ACC112 (cell line): Measurements from ENCODE around the gene PRSS57.
"Not testable (repeated sequence)": the region's sequence is repeated elsewhere in the genome, so short reads cannot be mapped to it uniquely, and the experiment has no call there.

Source experiments
- H2AFZ ChIP-seq: fragments of 200-600 bp; sonication (generic); one replicate; pipeline ENCODE4 v1.6.0; 2017; ENCODE audit warnings: antibody characterized with exemption, low read length; ENCODE audit not compliant: unreplicated experiment
- H3K27ac ChIP-seq: fragments of 200-600 bp; sonication (generic); 2 replicates; pipeline ENCODE4 v1.5.1; 2014; ENCODE audit warnings: low read depth, mild to moderate bottlenecking, antibody characterized with exemption, low read length, moderate library complexity
- H3K27me3 ChIP-seq: fragments of 200-600 bp; sonication (generic); 2 replicates; pipeline ENCODE4 v1.6.1; 2014; ENCODE audit warnings: mild to moderate bottlenecking, antibody characterized with exemption, low read length, moderate library complexity, mixed read lengths; ENCODE audit not compliant: insufficient read depth
- H3K36me3 ChIP-seq: fragments of 200-600 bp; sonication (generic); 2 replicates; pipeline ENCODE4 v1.6.1; 2016; ENCODE audit warnings: mild to moderate bottlenecking, antibody characterized with exemption, low read length, moderate library complexity, mixed read lengths; ENCODE audit not compliant: insufficient read depth
- H3K4me1 ChIP-seq: fragments of 200-600 bp; sonication (generic); one replicate; pipeline ENCODE4 v1.6.1; 2016; ENCODE audit warnings: low read length, mixed read lengths; ENCODE audit not compliant: insufficient read depth, unreplicated experiment, control insufficient read depth
- H3K4me3 ChIP-seq: fragments of 200-600 bp; sonication (generic); 2 replicates; pipeline ENCODE4 v1.5.1; 2014; ENCODE audit warnings: mild to moderate bottlenecking, low read depth, low read length
- H3K79me2 ChIP-seq: fragments of 200-600 bp; sonication (generic); one replicate; pipeline ENCODE4 v1.6.0; 2016; ENCODE audit warnings: low read length; ENCODE audit not compliant: control insufficient read depth, unreplicated experiment, insufficient read depth

PRSS57 gene

GRCh38 chr19:695352-695949 lies at the start of gene PRSS57:
Gene PRSS57, minus strand, starts transcription at chr19:695452. Its CDS starts 22 bp downstream, at chr19:695430.
- Histone ChIP-seq H3K27ac (no peak within 1 kb of the TSS), H2AFZ (no peak within 1 kb of the TSS), H3K4me3 (no peak within 1 kb of the TSS), H3K4me1 (no peaks in the 10 kb centered on the region), H3K27me3 (peaks cover 12% of the 10 kb centered on the region; the same call in 1 of the 2 replicates), H3K36me3 (no peaks in the 10 kb centered on the region), H3K79me2 (no peaks in the 10 kb centered on the region)

DNA sequence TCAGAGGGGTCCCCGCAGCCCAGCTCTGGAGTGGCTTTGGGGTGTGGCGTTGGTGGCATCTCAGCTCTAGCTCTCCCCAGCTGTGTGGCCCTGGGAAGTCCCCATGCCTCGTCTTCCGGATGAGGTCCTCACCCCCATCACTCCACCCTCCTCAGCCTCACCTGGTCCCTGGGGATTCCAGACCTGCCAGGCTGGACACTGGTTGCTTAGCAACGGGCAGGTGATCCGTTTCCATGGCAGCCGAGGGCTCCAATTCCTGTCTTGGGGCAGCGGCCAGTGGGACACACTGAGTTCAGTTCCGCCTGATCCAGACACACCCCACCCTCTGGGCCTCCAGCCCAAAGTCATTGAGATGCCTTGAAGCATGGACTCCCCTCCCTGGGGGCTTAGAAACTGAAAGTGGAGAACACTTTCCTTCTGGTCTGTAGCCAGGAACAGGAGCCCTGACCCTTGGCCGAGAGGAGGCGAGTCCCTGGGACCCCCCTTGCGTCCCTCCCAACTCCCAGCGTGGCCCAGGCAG lies 48.0 kb upstream of the PRSS57 start:
- no peaks in the 10 kb centered on the region for H3K27me3 ChIP-seq
- no peaks in the 10 kb centered on the region for H3K36me3 ChIP-seq
- H3K79me2 ChIP-seq = no peaks in the 10 kb centered on the region
- H2AFZ ChIP-seq = no peak overlapping the region
- H3K27ac ChIP-seq = no peak overlapping the region
- no peak overlapping the region for H3K4me3 ChIP-seq
- no peaks in the 10 kb centered on the region for H3K4me1 ChIP-seq

DNA sequence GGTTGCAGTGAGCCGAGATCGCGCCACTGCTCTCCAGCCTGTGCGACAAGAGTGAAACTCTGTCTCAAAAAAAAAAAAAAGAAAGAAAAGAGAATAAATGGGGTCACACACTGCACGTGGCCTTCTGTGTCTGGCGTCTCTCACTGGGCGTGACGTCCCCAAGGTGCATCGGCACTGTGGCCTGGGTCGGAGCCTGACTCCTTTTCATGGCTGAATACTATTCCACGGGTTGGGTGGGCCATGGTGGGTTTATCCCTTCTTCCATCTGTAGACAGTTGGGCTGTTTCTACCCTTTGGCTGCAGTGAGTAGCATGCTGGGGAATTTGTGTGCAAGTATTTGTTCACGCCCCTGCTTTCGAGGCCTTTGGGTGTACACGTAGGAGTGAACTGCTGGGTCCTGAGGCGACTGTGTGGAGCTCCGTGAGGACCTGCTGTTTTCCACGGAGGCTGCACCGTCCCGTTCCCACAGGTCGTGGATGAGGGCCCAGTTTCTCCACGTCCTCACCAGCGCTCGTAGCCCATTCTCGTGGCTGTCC lies 47.4 kb upstream of the PRSS57 start:
- Histone ChIP-seq H3K79me2 (no peaks in the 10 kb centered on the region), H3K27me3 (no peaks in the 10 kb centered on the region), H3K4me1 (no peaks in the 10 kb centered on the region), H3K36me3 (no peaks in the 10 kb centered on the region), H3K27ac (no peak overlapping the region), H3K4me3 (no peak overlapping the region), H2AFZ (no peak overlapping the region)

DNA sequence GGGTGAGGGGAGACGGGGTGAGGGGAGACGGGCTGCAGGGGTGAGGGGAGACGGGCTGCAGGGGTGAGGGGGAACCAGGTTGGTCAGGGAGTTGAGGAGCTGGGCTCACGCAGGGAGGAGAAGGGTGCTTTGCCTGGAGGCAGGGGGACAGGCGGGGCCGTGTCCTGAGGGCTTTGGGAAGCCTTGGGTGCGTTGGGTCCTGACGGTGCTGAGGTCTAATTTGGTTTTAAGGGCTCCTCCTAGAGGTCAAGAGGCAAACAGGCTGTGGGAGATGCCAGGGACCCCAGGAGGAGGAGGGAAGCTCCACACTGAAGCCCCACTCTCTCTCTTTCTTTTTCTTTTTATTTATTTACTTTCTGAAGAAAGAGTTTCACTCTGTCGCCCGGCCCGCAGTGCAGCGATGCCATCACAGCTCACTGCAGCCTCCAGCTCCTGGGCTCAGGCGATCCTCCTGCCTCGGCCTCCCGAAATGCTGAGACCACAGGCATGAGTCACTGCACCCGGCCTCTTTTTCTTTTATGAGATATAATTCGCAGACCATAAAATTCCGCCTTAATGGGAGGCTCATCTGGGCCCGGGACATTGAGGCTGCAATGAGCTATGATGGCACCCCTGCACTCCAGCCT lies 46.4 kb upstream of the PRSS57 start:
- H3K27me3 ChIP-seq = no peaks in the 10 kb centered on the region

DNA sequence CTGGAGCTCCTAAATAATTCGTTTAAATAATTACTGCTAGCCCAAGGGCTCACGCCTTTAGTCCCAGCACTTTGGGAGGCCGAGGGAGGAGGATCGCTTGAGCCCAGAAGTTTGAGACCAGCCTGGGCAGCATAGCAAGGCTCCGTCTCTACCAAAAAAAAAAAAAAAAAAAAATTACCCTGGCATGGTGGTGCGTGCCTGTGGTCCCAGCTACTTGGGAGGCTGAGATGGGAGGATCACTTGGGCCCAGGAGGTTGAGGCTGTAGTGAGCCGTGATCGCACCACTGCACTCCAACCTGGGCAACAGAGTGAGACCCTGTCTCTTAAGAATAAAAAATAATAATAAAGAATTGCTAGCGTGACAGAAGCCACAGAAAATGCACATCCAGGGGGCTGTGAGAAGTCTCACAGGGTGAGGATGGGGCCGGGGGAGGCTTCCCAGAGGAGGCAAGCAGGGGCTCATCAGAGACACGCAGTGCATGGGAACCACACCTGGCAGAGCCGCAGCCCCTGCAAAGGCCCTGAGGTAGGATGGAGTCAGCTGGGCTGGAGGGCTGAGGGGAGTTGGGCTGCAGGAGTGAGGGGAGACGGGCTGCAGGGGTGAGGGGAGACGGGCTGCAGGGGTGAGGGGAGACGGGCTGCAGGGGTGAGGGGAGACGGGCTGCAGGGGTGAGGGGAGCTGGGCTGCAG lies 45.7 kb upstream of the PRSS57 start:
- not testable (repeated sequence) for H2AFZ ChIP-seq, H3K4me3 ChIP-seq, H3K27me3 ChIP-seq, H3K79me2 ChIP-seq, H3K36me3 ChIP-seq, H3K27ac ChIP-seq, H3K4me1 ChIP-seq

More for the DNA sequence above, 46.4 kb upstream of the PRSS57 start:
- Histone ChIP-seq H3K36me3 (no peaks in the 10 kb centered on the region), H3K4me1 (no peaks in the 10 kb centered on the region), H3K79me2 (no peaks in the 10 kb centered on the region), H2AFZ (no peak overlapping the region), H3K27ac (no peak overlapping the region), H3K4me3 (no peak overlapping the region)

DNA sequence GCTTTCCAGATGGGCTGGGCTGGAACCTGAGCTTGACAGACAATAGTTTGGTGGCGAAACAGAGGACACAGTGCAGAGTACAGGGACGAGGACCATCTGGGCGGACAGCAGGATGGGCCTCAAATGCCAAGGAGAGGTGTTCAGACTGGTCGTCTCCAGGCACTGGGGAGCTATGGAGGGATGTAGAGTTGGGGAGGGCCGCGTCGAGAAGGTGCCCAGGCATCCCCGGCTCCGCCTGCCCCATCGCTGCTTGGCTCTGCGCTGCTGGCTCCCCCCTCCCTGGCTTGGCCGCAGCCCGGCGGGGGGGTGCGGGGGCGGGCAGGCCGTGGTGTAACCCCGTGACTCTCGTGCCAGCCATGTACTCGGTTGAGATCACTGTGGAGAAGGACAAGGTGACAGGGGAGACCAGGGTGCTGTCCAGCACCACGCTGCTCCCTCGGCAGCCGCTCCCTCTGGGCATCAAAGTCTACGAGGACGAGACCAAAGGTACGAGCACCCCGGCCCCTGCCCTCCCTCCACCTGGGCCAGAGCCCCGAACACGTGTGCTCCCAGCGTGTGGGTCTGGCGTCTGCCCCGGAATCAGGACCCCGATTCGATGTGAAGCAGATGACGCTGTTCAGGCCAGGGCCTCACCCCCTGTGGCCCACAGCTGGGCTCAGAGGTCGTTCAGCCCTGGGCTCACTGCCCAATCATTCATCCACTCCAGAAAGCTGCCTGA lies 44.9 kb upstream of the PRSS57 start:
- Histone ChIP-seq H3K36me3 (no peaks in the 10 kb centered on the region), H3K27me3 (no peaks in the 10 kb centered on the region), H3K4me1 (no peaks in the 10 kb centered on the region), H2AFZ (no peak overlapping the region), H3K4me3 (no peak overlapping the region), H3K79me2 (no peaks in the 10 kb centered on the region), H3K27ac (no peak overlapping the region)

DNA sequence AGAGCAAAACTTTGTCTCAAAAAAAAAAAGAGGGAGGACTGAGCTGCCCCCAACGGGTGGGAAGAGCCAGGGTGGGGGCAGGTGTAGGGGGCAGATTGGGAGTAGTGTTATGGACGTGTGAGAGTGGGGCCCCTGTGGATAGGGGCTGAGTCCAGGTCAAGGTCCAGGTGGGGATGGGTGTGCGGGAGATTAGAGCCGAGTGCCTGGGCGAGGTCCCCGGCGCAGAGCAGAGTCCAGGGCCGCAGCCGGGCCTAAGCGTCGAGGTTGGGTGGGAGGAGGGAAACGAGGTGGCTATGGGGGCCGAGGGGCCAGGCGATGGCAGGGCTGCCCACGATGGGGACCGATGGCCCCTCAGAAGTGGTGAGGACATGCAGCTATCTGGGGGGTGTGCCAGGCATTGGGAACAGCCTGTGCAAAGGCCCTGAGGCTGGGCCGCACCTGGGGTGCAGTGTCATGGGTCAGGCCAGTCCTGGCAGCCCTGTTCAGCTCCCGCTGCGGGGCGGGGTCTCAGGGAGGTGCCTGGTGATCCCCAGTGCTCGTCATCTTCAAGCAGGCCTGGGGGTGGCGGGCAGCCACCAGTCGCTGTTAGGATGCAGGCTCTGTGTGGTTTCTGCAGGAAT lies 43.4 kb upstream of the PRSS57 start:
- Histone ChIP-seq H3K27ac (no peak overlapping the region), H3K27me3 (no peaks in the 10 kb centered on the region)

GRCh38 chr19:737591-738093 lies 42.4 kb upstream of the PRSS57 start:
- Histone ChIP-seq H3K27ac (no peak overlapping the region), H3K4me1 (no peaks in the 10 kb centered on the region), H3K4me3 (no peak overlapping the region), H3K27me3 (no peaks in the 10 kb centered on the region), H3K36me3 (no peaks in the 10 kb centered on the region), H3K79me2 (no peaks in the 10 kb centered on the region), H2AFZ (no peak overlapping the region)

More for the DNA sequence above, 43.4 kb upstream of the PRSS57 start:
- H2AFZ ChIP-seq = no peak overlapping the region
- no peaks in the 10 kb centered on the region for H3K4me1 ChIP-seq
- no peak overlapping the region for H3K4me3 ChIP-seq
- no peaks in the 10 kb centered on the region for H3K79me2 ChIP-seq
- H3K36me3 ChIP-seq = no peaks in the 10 kb centered on the region

DNA sequence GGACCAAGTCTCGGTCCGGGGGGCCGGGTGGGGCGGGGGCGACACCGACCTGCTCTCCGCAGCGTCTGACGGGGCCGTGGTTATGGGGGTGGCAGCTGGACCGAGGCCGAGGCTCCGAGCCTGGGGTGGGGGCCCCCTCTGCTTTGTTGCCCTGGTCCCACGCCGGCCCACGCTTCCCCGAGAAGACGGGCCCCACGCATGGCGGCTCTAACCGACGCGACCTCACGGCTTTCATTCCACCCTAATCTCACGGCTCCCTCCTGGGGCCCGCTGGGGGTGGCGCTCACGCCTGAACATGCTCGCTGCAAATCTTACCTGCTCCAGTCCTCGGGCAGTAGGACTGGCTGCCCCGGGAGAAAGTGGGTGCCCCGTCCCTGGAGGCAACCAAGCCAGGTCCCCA lies 40.9 kb upstream of the PRSS57 start:
- no peak overlapping the region for H3K4me3 ChIP-seq
- no peaks in the 10 kb centered on the region for H3K36me3 ChIP-seq
- H3K27me3 ChIP-seq = no peaks in the 10 kb centered on the region
- H3K4me1 ChIP-seq = no peaks in the 10 kb centered on the region
- H2AFZ ChIP-seq = no peak overlapping the region
- H3K27ac ChIP-seq = no peak overlapping the region
- H3K79me2 ChIP-seq = no peaks in the 10 kb centered on the region

- Histone ChIP-seq H3K4me1 (no peaks in the 10 kb centered on the region), H3K36me3 (no peaks in the 10 kb centered on the region), H2AFZ (no peak overlapping the region), H3K4me3 (no peak overlapping the region), H3K27ac (no peak overlapping the region), H3K27me3 (no peaks in the 10 kb centered on the region), H3K79me2 (no peaks in the 10 kb centered on the region)
Observed at GRCh38 chr19:734716-735115, 39.5 kb upstream of the PRSS57 start.
